HepG2 (cell line): ENCODE results near the gene GPR155. TPM values are rescaled to one million over a fixed set of nuclear protein-coding genes. Genes with fewer than 3 reads are reported as not detected.
A peak's percentile ranks its signal among the peaks of the same experiment; 100 is the strongest.

Experiments used
- ATAC-seq: fragments of 200-7000 bp; cut with Tn5 transposase; 3 replicates; pipeline ENCODE4 v1.9.1; 2020; ENCODE audit warnings: mild to moderate bottlenecking, moderate library complexity
- BruUV-seq: library from RNA; stranded (reverse); fragments of 400-500 nt; replicated peaks from 2 replicates; lab custom pipeline; 2021; lab: Mats Ljungman, UMichigan
- CTCF ChIA-PET: fragments of 300-600 bp; formaldehyde crosslinking; extraction: SDS; loops from one replicate; lab custom pipeline; 2021; ENCODE audit warnings: low total read pairs, inconsistent platforms, low intra/inter-chr PET ratio; lab: Yijun Ruan, JAX
- POLR2A ChIA-PET: fragments of 350-600 bp; sonication (Branson Sonifier 250); formaldehyde crosslinking; loops from one replicate; lab custom pipeline; 2020; ENCODE audit warnings: antibody characterized with exemption, inconsistent platforms; lab: Yijun Ruan, JAX
- DNase-seq: peaks from one replicate; pipeline ENCODE4 v3.0.0-alpha.2; 2015; ENCODE audit warnings: low spot score
- FAIRE-seq: peaks from 3 replicates; lab custom pipeline; 2011; peaks lifted over from hg19 to GRCh38; lab: Jason Lieb, UNC
- H2AFZ ChIP-seq: one replicate; pipeline ENCODE4 v1.6.1; 2011; ENCODE audit warnings: low read length, inconsistent platforms
- H3K27ac ChIP-seq: fragments of 300-600 bp; 3 replicates; pipeline ENCODE4 v1.8.0; 2011; ENCODE audit warnings: mixed run types, mild to moderate bottlenecking, mixed read lengths, low read length, inconsistent platforms; ENCODE audit not compliant: insufficient read depth; ENCODE audit errors: extremely low read length
- H3K27me3 ChIP-seq, 2 experiments: fragments of 200-600 bp in 1 of 2; 2 replicates in 1 of 2; 3 replicates in 1 of 2; pipeline versions ENCODE4 v1.6.0 to v1.8.0; 2011; ENCODE audit warnings: low read length in 2 of 2, mild to moderate bottlenecking in 2 of 2, moderate library complexity in 2 of 2, inconsistent platforms in 1 of 2; ENCODE audit not compliant: insufficient read depth in 2 of 2, control insufficient read depth in 1 of 2
- H3K36me3 ChIP-seq, 2 experiments: fragments of 200-600 bp in 1 of 2; replicated peaks in 1 of 2; 2 replicates in 1 of 2; 3 replicates in 1 of 2; pipeline versions ENCODE4 v1.5.1 to v1.8.0; 2011; ENCODE audit warnings: low read length in 2 of 2, inconsistent platforms in 1 of 2; ENCODE audit not compliant: insufficient read depth in 2 of 2, control insufficient read depth in 1 of 2
- H3K4me1 ChIP-seq: 2 replicates; pipeline ENCODE4 v1.5.1; 2012; ENCODE audit warnings: low read length, inconsistent platforms; ENCODE audit not compliant: insufficient read depth
- H3K4me2 ChIP-seq: 2 replicates; pipeline ENCODE4 v1.6.0; 2011; ENCODE audit warnings: low read depth, low read length, inconsistent platforms
- H3K4me3 ChIP-seq, 3 experiments: fragments of 200-600 bp in 1 of 3; sonication (generic), shearing (Covaris generic) in 1 of 3; replicated peaks in 1 of 3; 2 replicates each; pipeline ENCODE4 v1.5.1; 2011 to 2016; ENCODE audit warnings: low read length in 3 of 3, inconsistent platforms in 2 of 3, low read depth in 2 of 3, mild to moderate bottlenecking in 2 of 3, control low read depth in 1 of 3, mixed read lengths in 1 of 3; ENCODE audit not compliant: insufficient read depth in 1 of 3
- H3K79me2 ChIP-seq: one replicate; pipeline ENCODE4 v1.6.1; 2011; ENCODE audit warnings: low read length, inconsistent platforms; ENCODE audit not compliant: insufficient read depth
- H3K9ac ChIP-seq: 2 replicates; pipeline ENCODE4 v1.6.0; 2011; ENCODE audit warnings: mild to moderate bottlenecking, low read depth, low read length, inconsistent platforms; ENCODE audit not compliant: insufficient read depth
- H3K9me3 ChIP-seq: 2 replicates; pipeline ENCODE4 v1.5.1; 2012; ENCODE audit warnings: mild to moderate bottlenecking, low read length
- H4K20me1 ChIP-seq: 2 replicates; pipeline ENCODE4 v1.6.0; 2011; ENCODE audit warnings: inconsistent platforms, mild to moderate bottlenecking, low read length, moderate library complexity; ENCODE audit not compliant: insufficient read depth
- FOSL2 ChIP-seq: sonication (generic); formaldehyde crosslinking; IDR thresholded peaks from 2 replicates; pipeline ENCODE4 v1.4.0; 2020; ENCODE audit warnings: missing genetic modification reagents
- GLMP ChIP-seq: sonication (generic); formaldehyde crosslinking; IDR thresholded peaks from 2 replicates; pipeline ENCODE4 v1.9.0; 2021; ENCODE audit warnings: missing genetic modification reagents, mild to moderate bottlenecking, borderline replicate concordance
- HMGA1 ChIP-seq: sonication (generic); formaldehyde crosslinking; conservative IDR thresholded peaks from 2 replicates; pipeline ENCODE4 v1.4.0; 2020; ENCODE audit warnings: missing genetic modification reagents
- MED8 ChIP-seq: sonication (generic); formaldehyde crosslinking; IDR thresholded peaks from 2 replicates; pipeline ENCODE4 v1.8.1; 2023; ENCODE audit warnings: mild to moderate bottlenecking, missing genetic modification reagents; ENCODE audit not compliant: insufficient replicate concordance
- ZBTB40 ChIP-seq, 2 experiments: fragments of 450-650 bp in 1 of 2; sonication (generic) in 1 of 2; formaldehyde crosslinking in 1 of 2; IDR thresholded peaks; 2 replicates each; pipeline versions ENCODE4 v1.6.1 to v1.8.0; 2016 to 2022; ENCODE audit warnings: antibody characterized with exemption in 1 of 2, mild to moderate bottlenecking in 1 of 2, missing genetic modification reagents in 1 of 2
- ZNF501 ChIP-seq: sonication (generic); formaldehyde crosslinking; IDR thresholded peaks from 2 replicates; pipeline ENCODE4 v1.5.1; 2020; ENCODE audit warnings: mild to moderate bottlenecking, moderate library complexity, missing genetic modification reagents
- ZNF616 ChIP-seq: sonication (generic); formaldehyde crosslinking; IDR thresholded peaks from 2 replicates; pipeline ENCODE4 v1.5.0; 2020; ENCODE audit warnings: low read depth, mild to moderate bottlenecking, missing genetic modification reagents
- ZNF749 ChIP-seq: sonication (generic); formaldehyde crosslinking; IDR thresholded peaks from 2 replicates; pipeline ENCODE4 v1.8.0; 2022; ENCODE audit warnings: mild to moderate bottlenecking, missing genetic modification reagents, moderate library complexity, borderline replicate concordance
- WGBS: methylation state at CpG from one replicate; pipeline ENCODE4 v1.1.6; 2017; ENCODE audit warnings: low lambda C conversion rate; 5-methylcytosine and 5-hydroxymethylcytosine counted together
- in situ Hi-C: cut with HindIII; loops from 2 replicates; pipeline ENCODE4 v1.10.0; 2017; ENCODE audit warnings: low pct_unique_long_range_greater_than_20kb; ENCODE audit not compliant: extremely low pct_ligation_motif_present
- intact Hi-C: fragments of 100-400 bp; cut with micrococcal nuclease; formaldehyde crosslinking; loops from one replicate; pipeline ENCODE4 v1.10.0; 2022; ENCODE audit not compliant: unreplicated experiment
- polyA plus RNA-seq, 8 experiments: library from polyadenylated mRNA; depleted of rRNA in 3 of 8; stranded (reverse) in 7 of 8; unstranded in 1 of 8; fragments of >200 nt; fragmentation: Illumina TruSeq in 4 of 8; extraction: Trizol in 4 of 8; gene quantifications; 2 replicates each; pipeline versions ENCODE4 v1.2.1 to v1.2.3, GENCODE V29; 2011 to 2016; ENCODE audit warnings: low read depth in 4 of 8, missing spikeins in 1 of 8, mixed read lengths in 1 of 8; ENCODE audit not compliant: insufficient read depth in 1 of 8
- total RNA-seq, 5 experiments: library from RNA; depleted of rRNA; stranded (reverse); fragments of >200 nt; fragmentation: Illumina TruSeq; extraction: Trizol; gene quantifications; 2 replicates each; pipeline ENCODE4 v1.2.3, GENCODE V29; 2016; ENCODE audit warnings: low read depth in 1 of 5
- TF ChIP-seq, protein P1 (sequence below): sonication (generic); formaldehyde crosslinking; conservative IDR thresholded peaks from 2 replicates; pipeline ENCODE4 v1.4.0; 2020; ENCODE audit warnings: missing genetic modification reagents

GPR155 gene
- total and polyA plus RNA-seq, 2 of the 13 experiments (the other 11 are each of a cell fraction or from before 2014, with no cell fraction given) = 0.15 to 0.49 TPM

DNA sequence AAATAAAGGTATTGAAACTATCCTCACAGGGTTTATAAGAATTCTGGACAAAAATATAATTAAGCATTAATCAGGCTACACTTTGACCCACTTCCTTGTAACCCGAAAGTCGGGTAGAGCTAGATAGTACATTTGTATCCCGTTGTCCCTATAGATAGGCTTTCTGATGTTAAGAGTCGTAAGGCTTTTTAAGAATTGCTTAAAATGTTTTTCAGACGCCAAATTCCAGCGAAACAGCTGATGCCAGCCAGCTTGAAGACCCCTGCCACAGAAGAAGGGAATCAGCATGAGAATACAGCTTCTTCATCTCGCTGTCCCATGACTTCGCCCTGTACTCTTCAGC is 962 bp upstream of the GPR155 start:
- FAIRE-seq (no peak), DNase-seq (no peak), ATAC-seq (no peak)
- WGBS = 94% methylated on average over 8 of the region's 8 CpGs
- Histone ChIP-seq H2AFZ (peak overlapping the region; percentile 59), H3K4me1 (peaks cover 10% of the 10 kb centered on the region), H3K27ac (no peak overlapping the region), H4K20me1 (no peaks in the 10 kb centered on the region), H3K36me3 (no peaks in the 10 kb centered on the region), H3K79me2 (no peaks in the 10 kb centered on the region), H3K4me3 (peak overlapping the region; percentile 62 to 87 (median 77); a peak in 5 of 6 replicates), H3K4me2 (peak overlapping the region; percentile 80), H3K27me3 (peaks cover 7 to 14% of the 10 kb centered on the region in 2 experiments; a peak in 4 of 5 replicates), H3K9ac (no peak overlapping the region), H3K9me3 (peaks cover 4% of the 10 kb centered on the region; the same call in 1 of the 2 replicates)
- TSS peak; percentile 85 for BruUV-seq
- ChIA-PET CTCF (no interaction called here), POLR2A (interaction anchor here (2.0 kb wide), 1 partner anchor 92 kb away, joined by 13 read pairs; the partner anchor contains the start of gene SCRN3)
- intact Hi-C loops = no loop called here
- in situ Hi-C loops = no loop called here
- no peak for TF ChIP-seq ZNF501 (CRISPR knock-in tag)
- TF ChIP-seq ZBTB40 (IDR thresholded peaks at IDR 0.05) = no peak
- TF ChIP-seq ZBTB40 (CRISPR knock-in tag; IDR thresholded peaks at IDR 0.05) = no peak
- TF ChIP-seq HMGA1 (CRISPR knock-in tag) = no peak
- TF ChIP-seq ZNF616 (CRISPR knock-in tag) = no peak
- no peak for TF ChIP-seq MED8
- TF ChIP-seq FOSL2 (CRISPR knock-in tag) = no peak
- no peak for TF ChIP-seq ZNF749 (CRISPR knock-in tag)
- no peak for TF ChIP-seq GLMP (CRISPR knock-in tag)
- TF ChIP-seq, protein P1, sequence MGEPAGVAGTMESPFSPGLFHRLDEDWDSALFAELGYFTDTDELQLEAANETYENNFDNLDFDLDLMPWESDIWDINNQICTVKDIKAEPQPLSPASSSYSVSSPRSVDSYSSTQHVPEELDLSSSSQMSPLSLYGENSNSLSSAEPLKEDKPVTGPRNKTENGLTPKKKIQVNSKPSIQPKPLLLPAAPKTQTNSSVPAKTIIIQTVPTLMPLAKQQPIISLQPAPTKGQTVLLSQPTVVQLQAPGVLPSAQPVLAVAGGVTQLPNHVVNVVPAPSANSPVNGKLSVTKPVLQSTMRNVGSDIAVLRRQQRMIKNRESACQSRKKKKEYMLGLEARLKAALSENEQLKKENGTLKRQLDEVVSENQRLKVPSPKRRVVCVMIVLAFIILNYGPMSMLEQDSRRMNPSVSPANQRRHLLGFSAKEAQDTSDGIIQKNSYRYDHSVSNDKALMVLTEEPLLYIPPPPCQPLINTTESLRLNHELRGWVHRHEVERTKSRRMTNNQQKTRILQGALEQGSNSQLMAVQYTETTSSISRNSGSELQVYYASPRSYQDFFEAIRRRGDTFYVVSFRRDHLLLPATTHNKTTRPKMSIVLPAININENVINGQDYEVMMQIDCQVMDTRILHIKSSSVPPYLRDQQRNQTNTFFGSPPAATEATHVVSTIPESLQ (CRISPR knock-in tag) = no peak
